ENCODE measurements around the gene EPHB6.
A peak's percentile ranks its signal among the peaks of the same experiment; 100 is the strongest.

The EPHB6 gene

DNA sequence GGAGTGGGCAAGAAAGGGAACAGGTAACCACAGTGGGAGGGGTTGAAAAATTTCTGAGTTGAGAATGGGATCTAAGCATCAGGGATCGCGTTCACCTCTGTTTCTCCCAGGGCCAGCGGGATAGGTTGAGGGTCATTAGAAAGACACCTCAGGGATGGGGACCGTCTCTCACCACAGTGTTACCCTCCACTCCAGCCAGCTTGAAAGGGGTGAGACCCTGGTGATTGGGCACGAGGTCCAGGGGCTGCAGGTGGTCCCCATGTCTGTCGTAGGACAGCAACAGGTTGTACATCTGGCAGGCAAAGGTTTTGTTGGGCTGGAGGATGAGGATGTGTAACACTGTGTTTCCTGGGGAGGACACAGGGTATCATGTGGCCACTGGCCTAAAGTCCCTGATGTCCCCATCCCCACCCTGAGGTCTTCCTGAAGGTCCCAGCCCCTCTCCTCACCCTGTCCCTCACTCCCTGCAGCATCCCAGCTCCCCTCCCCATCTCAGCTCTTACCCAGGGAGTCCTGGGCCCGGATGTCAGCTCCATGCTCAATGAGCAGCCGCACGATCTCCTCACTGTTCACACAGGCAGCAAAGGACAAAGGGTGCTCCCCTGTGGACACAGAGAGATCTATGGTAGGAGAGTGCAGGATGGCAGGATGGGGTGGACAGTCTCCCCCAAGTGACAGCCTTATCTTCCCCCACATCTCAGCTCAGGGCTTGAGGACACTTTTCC is 21.5 kb downstream of the EPHB6 start:
- DNase-seq (ENCODE audit: low read depth), result no peak
- no peak overlapping the region for H3K4me3 ChIP-seq (ENCODE audit: low read depth, low read length)
- TF ChIP-seq, protein P1, sequence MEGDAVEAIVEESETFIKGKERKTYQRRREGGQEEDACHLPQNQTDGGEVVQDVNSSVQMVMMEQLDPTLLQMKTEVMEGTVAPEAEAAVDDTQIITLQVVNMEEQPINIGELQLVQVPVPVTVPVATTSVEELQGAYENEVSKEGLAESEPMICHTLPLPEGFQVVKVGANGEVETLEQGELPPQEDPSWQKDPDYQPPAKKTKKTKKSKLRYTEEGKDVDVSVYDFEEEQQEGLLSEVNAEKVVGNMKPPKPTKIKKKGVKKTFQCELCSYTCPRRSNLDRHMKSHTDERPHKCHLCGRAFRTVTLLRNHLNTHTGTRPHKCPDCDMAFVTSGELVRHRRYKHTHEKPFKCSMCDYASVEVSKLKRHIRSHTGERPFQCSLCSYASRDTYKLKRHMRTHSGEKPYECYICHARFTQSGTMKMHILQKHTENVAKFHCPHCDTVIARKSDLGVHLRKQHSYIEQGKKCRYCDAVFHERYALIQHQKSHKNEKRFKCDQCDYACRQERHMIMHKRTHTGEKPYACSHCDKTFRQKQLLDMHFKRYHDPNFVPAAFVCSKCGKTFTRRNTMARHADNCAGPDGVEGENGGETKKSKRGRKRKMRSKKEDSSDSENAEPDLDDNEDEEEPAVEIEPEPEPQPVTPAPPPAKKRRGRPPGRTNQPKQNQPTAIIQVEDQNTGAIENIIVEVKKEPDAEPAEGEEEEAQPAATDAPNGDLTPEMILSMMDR (IDR thresholded peaks at IDR 0.05; ENCODE audit: low read depth, low read length, missing control alignments), result no peak

DNA sequence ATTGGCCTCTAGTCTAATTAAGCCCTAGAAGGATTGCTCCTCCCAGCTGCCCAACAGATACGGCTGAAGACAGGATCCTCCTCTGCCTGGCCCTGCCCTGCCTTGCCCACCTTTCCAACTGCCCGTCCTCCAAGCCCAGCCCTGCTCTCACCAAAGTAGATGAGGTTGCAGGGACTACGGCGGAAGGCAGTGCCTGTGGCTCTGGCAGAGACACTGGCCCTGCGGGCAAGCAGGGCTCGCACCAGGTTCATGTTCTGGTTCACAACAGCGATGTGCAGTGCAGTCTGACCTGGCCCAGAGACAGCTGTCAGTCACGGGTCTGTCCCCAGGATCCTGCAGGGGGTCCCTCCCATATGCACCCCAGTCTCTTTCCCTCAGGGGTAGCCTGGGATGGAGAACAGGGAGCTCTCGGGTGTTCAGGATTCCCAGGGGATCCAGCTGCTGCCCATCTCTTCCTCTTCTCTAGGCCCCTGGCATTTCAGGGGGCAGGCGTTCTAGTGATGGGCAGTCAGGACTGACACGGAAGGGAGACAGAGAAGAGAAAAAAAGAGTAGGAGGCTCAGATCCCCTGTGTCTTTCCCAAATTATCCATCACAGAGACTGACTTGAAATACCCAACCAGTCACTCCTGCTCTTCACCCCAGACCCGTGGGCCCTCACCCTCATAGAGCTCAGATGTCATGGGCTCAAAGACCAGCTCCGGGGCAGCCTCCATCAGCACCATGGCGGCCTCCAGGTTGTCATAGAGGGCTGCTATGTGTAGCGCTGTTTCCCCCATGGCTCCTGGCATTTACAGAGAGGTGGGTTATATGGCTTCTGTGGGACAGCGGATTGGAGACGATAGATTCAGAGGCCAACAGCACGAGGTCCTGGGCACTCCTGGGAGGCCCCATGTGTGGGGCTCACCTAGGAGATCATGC is 22.4 kb downstream of the EPHB6 start:
- no peak for DNase-seq (ENCODE audit: low read depth)
- no peak overlapping the region for H3K4me3 ChIP-seq (ENCODE audit: low read depth, low read length)
- TF ChIP-seq, protein P1 (IDR thresholded peaks at IDR 0.05; ENCODE audit: low read depth, low read length, missing control alignments), result no peak

DNA sequence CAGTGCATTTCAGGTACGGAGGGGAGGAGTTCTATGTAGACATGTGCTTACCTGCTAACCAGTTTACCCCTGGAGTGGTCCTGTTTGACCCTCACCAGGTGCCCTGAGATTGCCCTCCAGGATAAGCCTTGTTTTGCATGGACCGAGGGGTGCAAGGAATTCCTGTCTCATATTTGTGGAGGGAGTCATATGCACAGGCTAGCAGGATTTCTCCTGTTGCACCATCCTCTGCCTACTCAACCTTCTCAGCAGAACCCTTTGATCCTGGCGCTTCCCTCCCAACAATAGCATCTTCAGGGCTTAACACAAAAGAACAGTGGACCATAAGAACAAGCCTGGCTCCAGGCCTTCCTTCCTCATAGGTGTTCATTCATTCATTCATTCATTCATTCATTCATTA is 23.4 kb downstream of the EPHB6 start:
- no peak overlapping the region for H3K4me3 ChIP-seq (ENCODE audit: low read depth, low read length)
- DNase-seq (ENCODE audit: low read depth), result no peak
- TF ChIP-seq, protein P1 (IDR thresholded peaks at IDR 0.05; ENCODE audit: low read depth, low read length, missing control alignments), result no peak

DNA sequence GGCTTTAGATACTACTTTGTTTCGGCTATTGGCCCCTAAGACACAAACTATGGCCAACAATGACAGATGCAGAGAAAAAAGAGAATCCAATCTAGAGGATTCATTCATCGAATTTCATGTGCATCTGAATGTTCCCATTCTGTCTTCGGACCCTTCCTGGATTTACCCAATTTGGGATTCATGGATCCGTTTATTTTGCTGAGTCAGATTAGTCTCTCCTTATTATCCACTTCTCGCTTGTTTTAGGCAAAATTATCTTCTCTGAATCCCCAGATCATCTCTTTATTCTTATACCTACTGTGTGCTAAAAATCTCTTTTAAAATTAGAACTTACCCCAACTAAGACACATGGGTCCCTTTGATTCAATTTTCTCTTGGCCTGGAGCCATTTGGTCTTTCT is 24.2 kb downstream of the EPHB6 start:
- H3K4me3 ChIP-seq (ENCODE audit: low read depth, low read length), result no peak overlapping the region
- TF ChIP-seq, protein P1 (IDR thresholded peaks at IDR 0.05; ENCODE audit: low read depth, low read length, missing control alignments), result no peak
- DNase-seq (ENCODE audit: low read depth), result no peak

GRCh38 chr7:142880876-142881505 is 26.1 kb downstream of the EPHB6 start:
- DNase-seq (ENCODE audit: low read depth), result no peak
- TF ChIP-seq, protein P1 (IDR thresholded peaks at IDR 0.05; ENCODE audit: low read depth, low read length, missing control alignments), result peak; percentile 97
- H3K4me3 ChIP-seq (ENCODE audit: low read depth, low read length), result no peak overlapping the region

- DNase-seq (ENCODE audit: low read depth), result no peak
- H3K4me3 ChIP-seq (ENCODE audit: low read depth, low read length), result no peak overlapping the region
- TF ChIP-seq, protein P1 (IDR thresholded peaks at IDR 0.05; ENCODE audit: low read depth, low read length, missing control alignments), result no peak
Observed at GRCh38 chr7:142881586-142882337, 26.9 kb downstream of the EPHB6 start.

Measured in GM12864 (cell line).